ENCODE measurements around the gene ASAP2.

Gene ASAP2

DNA sequence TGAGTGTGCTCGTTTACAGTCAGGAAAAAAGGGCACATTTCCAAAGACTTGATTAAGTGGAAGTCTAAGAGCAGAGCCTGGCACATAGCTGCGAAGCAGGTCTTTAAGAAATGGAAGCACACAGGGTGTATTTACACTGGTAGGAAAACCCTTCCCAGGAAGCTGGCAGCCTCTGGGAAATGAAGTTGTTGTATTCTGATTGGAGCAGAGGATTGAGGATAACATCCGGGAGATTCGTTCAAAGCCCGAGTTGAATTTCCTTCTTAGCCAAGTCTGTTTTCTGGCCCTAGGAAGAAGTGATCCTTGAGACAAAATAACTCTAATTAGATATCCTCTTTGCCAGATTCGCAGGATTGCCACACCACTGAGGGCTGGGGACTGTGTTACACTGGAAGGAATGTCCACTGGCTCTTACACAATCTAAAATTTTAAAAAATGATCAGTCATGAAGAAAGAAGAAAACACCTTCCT lies 140.8 kb downstream of the ASAP2 start:
- peak; percentile 64 for DNase-seq (ENCODE audit: low spot score)

DNA sequence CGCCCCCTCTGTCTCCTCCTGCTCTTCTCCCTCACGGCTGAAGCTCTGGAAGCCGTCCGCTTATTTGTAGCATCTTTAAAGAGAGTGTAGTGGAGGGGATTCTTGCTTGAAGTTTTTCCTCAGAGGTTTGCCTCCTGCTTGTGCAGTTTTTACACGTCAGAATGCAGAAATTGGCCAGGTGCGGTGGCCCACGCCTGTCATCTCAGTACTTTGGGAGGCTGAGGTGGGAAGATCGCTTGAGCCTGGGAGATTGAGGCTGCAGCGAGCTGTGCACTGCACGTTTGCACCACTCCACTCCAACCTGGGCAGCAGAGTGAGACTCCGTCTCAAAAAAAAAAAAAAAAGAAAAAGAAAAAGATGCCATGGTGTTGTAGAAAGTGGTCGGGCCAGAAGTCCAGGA lies 147.7 kb downstream of the ASAP2 start:
- DNase-seq (ENCODE audit: low spot score) = no peak

- no peak for DNase-seq (ENCODE audit: low spot score)
Measured at GRCh38 chr2:9355270-9355669, 148.7 kb downstream of the ASAP2 start.

- DNase-seq (ENCODE audit: low spot score) = no peak
Measured at GRCh38 chr2:9355716-9356115, 149.1 kb downstream of the ASAP2 start.

DNA sequence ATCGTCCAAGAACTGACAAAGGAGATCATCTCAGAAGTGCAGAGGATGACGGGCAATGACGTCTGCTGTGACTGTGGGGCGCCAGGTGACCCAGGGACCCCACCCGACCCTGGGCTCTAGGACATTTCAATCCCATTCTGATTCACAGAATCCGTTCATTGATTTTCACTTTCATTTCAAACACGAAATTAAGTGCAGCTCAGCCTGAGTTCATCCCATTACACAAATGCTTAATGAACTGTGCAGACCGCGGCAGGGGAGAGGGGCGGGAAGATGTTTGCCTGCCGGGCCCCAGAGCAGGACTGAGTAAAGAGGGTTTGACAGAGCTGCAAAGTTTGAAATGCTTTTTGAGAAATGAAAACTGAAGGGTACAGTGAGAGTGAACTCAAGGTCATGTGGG lies 149.6 kb downstream of the ASAP2 start:
- no peak for DNase-seq (ENCODE audit: low spot score)

DNA sequence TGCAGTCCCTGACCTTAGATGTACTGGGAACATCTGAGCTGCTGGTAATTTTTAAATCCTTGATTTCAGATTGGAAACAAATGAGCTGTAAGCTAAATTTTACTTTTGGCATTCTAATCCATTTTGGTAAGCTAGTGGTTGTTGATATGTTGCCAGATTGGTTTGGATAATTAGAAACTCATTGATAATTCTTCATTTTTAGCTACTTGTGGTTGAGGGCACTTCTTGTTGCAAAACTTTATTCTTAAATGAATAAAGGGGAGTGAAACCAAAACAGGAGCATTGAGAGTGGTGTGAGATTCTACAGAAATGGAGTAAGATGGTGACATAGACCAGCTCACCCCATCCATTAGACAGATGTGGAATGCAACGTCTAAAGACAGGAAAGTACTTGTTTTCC lies 152.2 kb downstream of the ASAP2 start:
- DNase-seq (ENCODE audit: low spot score) = no peak

GRCh38 chr2:9359463-9359862 lies 152.9 kb downstream of the ASAP2 start:
- DNase-seq (ENCODE audit: low spot score) = no peak

GRCh38 chr2:9360110-9360509 lies 153.5 kb downstream of the ASAP2 start:
- DNase-seq (ENCODE audit: low spot score) = no peak

GRCh38 chr2:9360701-9361100 lies 154.1 kb downstream of the ASAP2 start:
- DNase-seq (ENCODE audit: low spot score) = no peak

DNA sequence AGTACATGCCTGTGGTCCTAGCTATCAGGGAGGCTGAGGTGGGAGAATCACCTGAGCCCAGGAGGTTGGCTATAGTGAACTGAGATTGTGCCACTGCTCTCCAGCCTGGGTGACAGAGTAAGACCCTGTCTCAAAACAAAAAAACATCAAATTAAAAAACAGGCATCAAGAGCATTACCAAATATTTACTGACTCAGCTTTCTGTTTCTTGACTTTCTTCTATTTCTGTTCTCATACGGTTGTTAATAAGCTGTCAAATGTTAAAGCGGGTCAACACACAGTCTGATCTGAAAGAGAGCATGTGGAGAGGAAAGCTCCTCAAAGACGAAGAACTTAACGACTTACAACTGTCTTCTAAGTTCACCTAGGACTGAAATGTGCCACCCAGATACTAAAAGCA lies 157.8 kb downstream of the ASAP2 start:
- no peak for DNase-seq (ENCODE audit: low spot score)

DNA sequence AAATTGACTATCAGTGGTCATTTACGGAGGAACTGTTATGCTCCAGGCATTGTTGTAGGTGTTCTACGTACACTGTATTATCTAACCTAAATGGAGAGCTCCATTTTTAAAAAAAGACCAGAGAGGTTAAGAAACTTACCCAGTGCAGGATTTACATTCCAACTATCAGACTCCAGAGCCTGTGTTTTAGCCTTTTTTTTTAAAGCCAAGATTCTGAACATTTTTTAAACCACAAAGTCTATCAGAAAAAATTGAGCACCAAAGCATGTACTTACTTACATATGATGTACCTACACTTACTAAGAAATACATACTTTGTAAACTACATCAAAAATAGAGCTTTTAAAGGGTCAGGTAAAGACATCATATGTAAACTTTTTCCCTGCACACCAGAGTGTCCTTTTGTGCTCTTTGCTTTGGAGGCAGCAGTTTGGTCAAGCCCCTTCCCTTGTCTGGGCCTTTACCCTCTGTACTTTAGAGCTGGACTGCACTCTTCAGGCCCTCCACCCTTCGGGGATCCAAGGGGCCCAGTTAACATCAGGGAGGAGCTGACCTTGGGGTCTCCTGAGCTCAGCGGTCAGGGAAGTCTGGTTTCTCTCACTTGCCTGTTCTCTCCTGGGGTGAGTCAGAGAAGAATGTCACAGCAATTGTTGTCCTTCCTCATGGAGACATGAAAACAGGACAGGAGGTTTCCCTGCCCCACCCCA lies 158.3 kb downstream of the ASAP2 start:
- DNase-seq (ENCODE audit: low spot score) = no peak

- DNase-seq (ENCODE audit: low spot score) = no peak
Measured at GRCh38 chr2:9365498-9366019, 158.9 kb downstream of the ASAP2 start.

- no peak for DNase-seq (ENCODE audit: low spot score)
Measured at GRCh38 chr2:9366026-9366425, 159.4 kb downstream of the ASAP2 start.

- no peak for DNase-seq (ENCODE audit: low spot score)
Measured at GRCh38 chr2:9370746-9371145, 164.1 kb downstream of the ASAP2 start.

- no peak for DNase-seq (ENCODE audit: low spot score)
Measured at GRCh38 chr2:9373047-9373446, 166.4 kb downstream of the ASAP2 start.

DNA sequence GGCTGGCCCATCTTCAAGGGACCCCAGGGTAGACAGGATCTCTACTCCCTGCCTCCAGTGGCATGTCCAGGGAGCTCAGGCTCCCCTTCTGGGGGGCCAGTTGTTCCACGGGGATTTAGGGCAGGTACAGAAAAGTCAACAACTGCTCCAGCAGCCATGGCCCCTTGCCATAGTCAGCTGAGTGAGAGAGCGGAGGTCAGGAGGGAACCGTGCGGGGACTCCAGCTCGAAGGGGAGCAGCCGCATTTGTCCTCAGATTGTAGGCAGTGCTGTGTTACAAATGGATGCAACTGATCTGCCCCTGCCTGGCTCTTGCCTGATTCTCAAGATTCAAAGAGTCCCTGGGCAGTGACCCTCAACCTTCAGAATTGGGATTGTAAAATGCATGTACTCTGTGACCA lies 166.9 kb downstream of the ASAP2 start:
- no peak for DNase-seq (ENCODE audit: low spot score)

GRCh38 chr2:9374071-9374730 lies 167.6 kb downstream of the ASAP2 start:
- no peak for DNase-seq (ENCODE audit: low spot score)

DNA sequence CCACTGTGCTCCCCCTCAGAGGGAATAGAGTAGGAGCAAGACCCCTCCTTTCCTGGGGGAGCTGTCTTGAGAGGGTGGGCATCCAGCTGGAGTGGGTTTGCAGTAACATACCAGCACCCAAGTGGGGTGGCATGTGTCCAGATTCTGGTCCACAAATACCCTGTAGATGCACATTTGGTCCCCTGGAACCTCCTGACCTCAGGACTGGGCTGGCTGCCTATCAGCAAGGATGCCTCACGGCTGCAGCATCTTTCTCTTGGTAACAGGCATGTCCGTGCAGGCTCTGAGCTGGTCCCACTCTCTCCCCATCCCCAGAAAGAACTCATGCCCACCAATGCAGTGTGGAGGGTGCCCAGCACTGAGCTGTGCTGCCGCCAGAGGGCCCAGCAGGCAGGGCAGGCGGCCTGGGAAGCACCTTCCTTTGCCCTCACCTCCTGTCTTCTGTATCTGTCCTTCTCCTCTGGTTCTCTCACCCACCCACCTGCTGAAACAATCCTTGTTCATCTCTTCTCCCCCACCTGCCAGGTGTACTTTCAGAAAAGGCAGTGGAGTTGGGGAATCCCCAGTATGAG lies 169.3 kb downstream of the ASAP2 start:
- DNase-seq (ENCODE audit: low spot score) = no peak

DNA sequence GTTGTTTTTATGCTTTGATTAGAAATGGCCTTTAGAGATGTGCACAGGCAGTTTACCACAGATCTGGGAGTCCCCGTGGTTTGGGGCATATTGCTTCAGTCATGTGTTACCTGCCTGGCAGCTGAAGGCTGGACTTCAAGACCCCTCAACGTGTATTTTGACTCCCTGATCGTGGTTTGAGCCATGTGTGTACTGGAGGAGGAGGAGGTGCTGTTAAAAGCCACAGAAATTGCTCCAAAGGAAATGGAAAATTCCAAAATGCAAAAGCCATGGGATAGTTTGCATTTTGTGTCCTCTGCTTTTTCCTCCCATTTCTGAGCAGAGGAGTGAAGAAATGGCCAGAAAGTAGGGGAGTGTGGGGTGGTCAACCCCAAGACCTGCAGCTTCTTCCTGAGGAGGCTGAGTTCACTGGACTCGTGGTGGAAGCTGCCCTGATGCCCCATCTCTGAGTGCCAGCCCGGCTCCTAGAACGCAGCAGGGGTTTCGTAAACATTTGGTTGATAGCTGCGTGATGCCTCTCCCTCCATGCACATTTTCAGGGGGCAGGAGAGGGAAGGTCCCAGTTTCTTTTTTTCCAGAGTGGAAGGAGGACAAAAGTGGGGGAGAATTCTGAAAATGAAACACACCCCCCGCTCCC lies 171.0 kb downstream of the ASAP2 start:
- DNase-seq (ENCODE audit: low spot score) = no peak

DNA sequence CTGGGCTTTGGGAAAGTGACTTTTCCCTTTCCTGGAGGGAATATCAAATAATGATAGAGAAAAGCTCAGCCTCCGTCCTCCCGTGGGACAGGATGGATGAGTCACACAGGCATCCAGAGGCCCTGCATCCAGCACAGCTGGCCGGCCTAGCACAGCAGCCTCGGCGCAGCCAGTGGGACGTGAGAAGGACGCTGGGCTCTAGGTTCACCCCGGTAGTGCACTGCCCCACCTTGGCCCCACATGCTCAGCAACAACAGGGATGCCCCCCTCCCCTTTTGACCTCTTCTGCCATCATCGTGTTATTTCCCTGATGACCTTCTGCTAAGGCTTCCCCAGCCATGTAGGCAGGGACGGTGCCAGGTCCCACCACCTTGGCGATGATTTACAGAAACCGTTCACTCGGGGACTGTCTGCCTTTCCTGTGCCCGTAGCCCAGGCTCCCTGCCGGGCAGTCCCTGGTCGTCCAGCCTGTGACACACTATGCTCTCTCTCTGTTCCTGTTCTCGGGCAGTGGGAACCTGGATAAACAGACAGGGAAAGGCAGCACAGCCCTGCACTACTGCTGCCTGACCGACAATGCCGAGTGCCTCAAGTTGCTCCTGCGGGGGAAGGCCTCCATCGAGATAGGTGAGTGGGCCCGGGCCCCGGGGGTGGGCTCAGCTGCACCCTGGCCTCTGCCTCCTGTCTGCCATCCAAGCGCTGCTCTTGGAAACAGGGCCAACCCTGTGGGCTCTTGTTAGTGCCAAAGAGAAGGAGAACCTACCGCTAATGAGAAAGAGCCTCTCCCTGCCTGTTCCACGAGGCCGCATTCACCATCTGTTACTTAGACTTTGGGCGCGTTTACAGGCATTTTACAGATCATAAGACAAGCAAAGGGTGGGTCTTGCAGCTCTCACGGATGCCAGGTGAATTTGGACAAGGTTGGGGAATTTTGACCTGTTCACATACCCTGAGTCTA lies 172.1 kb downstream of the ASAP2 start:
- peak; percentile 88 for DNase-seq (ENCODE audit: low spot score)

- no peak for DNase-seq (ENCODE audit: low spot score)
Measured at GRCh38 chr2:9379391-9379755, 172.8 kb downstream of the ASAP2 start.

Data from AG08396 (cell line).